Activated naive CD4-positive, alpha-beta T cell treated with anti-CD3 and anti-CD28 coated beads, Interleukin-2, amount 50 U/mL, for 24 hours (primary cell): ENCODE measurements around the gene DNAJB11.

Experiments
- H3K27ac Mint-ChIP-seq: one replicate; pipeline ENCODE4 v1.8.0; 2021; ENCODE audit warnings: mild to moderate bottlenecking, mixed read lengths
- H3K27me3 Mint-ChIP-seq: one replicate; pipeline ENCODE4 v1.8.0; 2021; ENCODE audit warnings: mixed read lengths
- H3K36me3 Mint-ChIP-seq: one replicate; pipeline ENCODE4 v1.8.0; 2021; ENCODE audit warnings: mixed read lengths
- H3K4me1 Mint-ChIP-seq: one replicate; pipeline ENCODE4 v1.8.0; 2021; ENCODE audit warnings: mixed read lengths
- H3K4me3 Mint-ChIP-seq: one replicate; pipeline ENCODE4 v1.8.0; 2021; ENCODE audit warnings: mild to moderate bottlenecking, mixed read lengths
- H3K9me3 Mint-ChIP-seq: one replicate; pipeline ENCODE4 v1.8.0; 2021; ENCODE audit warnings: mixed read lengths

The DNAJB11 gene

GRCh38 chr3:186599142-186599784 is 28.7 kb downstream of the DNAJB11 start:
- Mint-ChIP-seq H3K4me3 (no peak overlapping the region), H3K27ac (no peak overlapping the region), H3K36me3 (no peaks in the 10 kb centered on the region), H3K27me3 (no peaks in the 10 kb centered on the region), H3K4me1 (no peaks in the 10 kb centered on the region), H3K9me3 (no peaks in the 10 kb centered on the region)

- no peaks in the 10 kb centered on the region for H3K4me1 Mint-ChIP-seq
- H3K27ac Mint-ChIP-seq: no peak overlapping the region
- H3K36me3 Mint-ChIP-seq: no peaks in the 10 kb centered on the region
- H3K4me3 Mint-ChIP-seq: no peak overlapping the region
- no peaks in the 10 kb centered on the region for H3K27me3 Mint-ChIP-seq
- H3K9me3 Mint-ChIP-seq: no peaks in the 10 kb centered on the region
Measured at GRCh38 chr3:186599785-186600166, 29.3 kb downstream of the DNAJB11 start.

- no peak overlapping the region for H3K4me3 Mint-ChIP-seq
- no peaks in the 10 kb centered on the region for H3K27me3 Mint-ChIP-seq
- H3K4me1 Mint-ChIP-seq: no peaks in the 10 kb centered on the region
- no peaks in the 10 kb centered on the region for H3K36me3 Mint-ChIP-seq
- H3K9me3 Mint-ChIP-seq: no peaks in the 10 kb centered on the region
- no peak overlapping the region for H3K27ac Mint-ChIP-seq
Measured at GRCh38 chr3:186600896-186601295, 30.4 kb downstream of the DNAJB11 start.

GRCh38 chr3:186603159-186603558 is 32.6 kb downstream of the DNAJB11 start:
- Mint-ChIP-seq H3K27me3 (no peaks in the 10 kb centered on the region), H3K4me1 (no peaks in the 10 kb centered on the region), H3K4me3 (no peak overlapping the region), H3K9me3 (no peaks in the 10 kb centered on the region), H3K27ac (no peak overlapping the region), H3K36me3 (no peaks in the 10 kb centered on the region)

GRCh38 chr3:186605078-186605477 is 34.6 kb downstream of the DNAJB11 start:
- Mint-ChIP-seq H3K4me1 (no peaks in the 10 kb centered on the region), H3K4me3 (no peak overlapping the region), H3K9me3 (no peaks in the 10 kb centered on the region), H3K27me3 (no peaks in the 10 kb centered on the region), H3K27ac (no peak overlapping the region), H3K36me3 (no peaks in the 10 kb centered on the region)

- Mint-ChIP-seq H3K36me3 (no peaks in the 10 kb centered on the region), H3K9me3 (no peaks in the 10 kb centered on the region), H3K27ac (no peak overlapping the region), H3K4me3 (no peak overlapping the region), H3K4me1 (no peaks in the 10 kb centered on the region), H3K27me3 (no peaks in the 10 kb centered on the region)
Measured at GRCh38 chr3:186605561-186606545, 35.3 kb downstream of the DNAJB11 start.

- Mint-ChIP-seq H3K27ac (no peak overlapping the region), H3K9me3 (no peaks in the 10 kb centered on the region), H3K36me3 (no peaks in the 10 kb centered on the region), H3K27me3 (no peaks in the 10 kb centered on the region), H3K4me1 (no peaks in the 10 kb centered on the region), H3K4me3 (no peak overlapping the region)
Measured at GRCh38 chr3:186608624-186609215, 38.2 kb downstream of the DNAJB11 start.

GRCh38 chr3:186609247-186609868 is 38.8 kb downstream of the DNAJB11 start:
- peaks cover under 1% of the 10 kb centered on the region for H3K27me3 Mint-ChIP-seq

GRCh38 chr3:186612065-186612464 is 41.5 kb downstream of the DNAJB11 start:
- Mint-ChIP-seq H3K36me3 (no peaks in the 10 kb centered on the region), H3K4me3 (no peak overlapping the region), H3K4me1 (peaks cover 18% of the 10 kb centered on the region), H3K27me3 (peaks cover 3% of the 10 kb centered on the region), H3K9me3 (no peaks in the 10 kb centered on the region), H3K27ac (no peak overlapping the region)

More at GRCh38 chr3:186609247-186609868, 38.8 kb downstream of the DNAJB11 start:
- Mint-ChIP-seq H3K36me3 (no peaks in the 10 kb centered on the region), H3K4me1 (peaks cover 2% of the 10 kb centered on the region), H3K27ac (no peak overlapping the region), H3K4me3 (no peak overlapping the region), H3K9me3 (no peaks in the 10 kb centered on the region)

GRCh38 chr3:186612721-186613636 is 42.5 kb downstream of the DNAJB11 start, which contains the start of gene AHSG:
Gene AHSG, plus strand, starts transcription at chr3:186613060. Its CDS starts 82 bp downstream, at chr3:186613142.
- no peaks in the 10 kb centered on the region for H3K9me3 Mint-ChIP-seq
- H3K27ac Mint-ChIP-seq: no peak within 1 kb of the TSS
- H3K4me1 Mint-ChIP-seq: peaks cover 26% of the 10 kb centered on the region
- H3K27me3 Mint-ChIP-seq: peaks cover 6% of the 10 kb centered on the region
- no peak within 1 kb of the TSS for H3K4me3 Mint-ChIP-seq
- H3K36me3 Mint-ChIP-seq: no peaks in the 10 kb centered on the region

- no peaks in the 10 kb centered on the region for H3K36me3 Mint-ChIP-seq
- H3K27ac Mint-ChIP-seq: peak overlapping the region; percentile 11
- no peaks in the 10 kb centered on the region for H3K9me3 Mint-ChIP-seq
- H3K4me1 Mint-ChIP-seq: peaks cover 28% of the 10 kb centered on the region
- H3K27me3 Mint-ChIP-seq: peaks cover 12% of the 10 kb centered on the region
- H3K4me3 Mint-ChIP-seq: no peak overlapping the region
Measured at GRCh38 chr3:186613637-186614265, 43.2 kb downstream of the DNAJB11 start.

- Mint-ChIP-seq H3K27ac (peak overlapping the region; percentile 11), H3K4me3 (peak overlapping the region; percentile 9), H3K27me3 (peaks cover 12% of the 10 kb centered on the region), H3K9me3 (no peaks in the 10 kb centered on the region), H3K4me1 (peaks cover 28% of the 10 kb centered on the region), H3K36me3 (no peaks in the 10 kb centered on the region)
Measured at GRCh38 chr3:186614266-186614596, 43.7 kb downstream of the DNAJB11 start.

- Mint-ChIP-seq H3K4me3 (peak overlapping the region; percentile 9), H3K27me3 (peaks cover 12% of the 10 kb centered on the region), H3K27ac (peak overlapping the region; percentile 31), H3K36me3 (no peaks in the 10 kb centered on the region), H3K9me3 (no peaks in the 10 kb centered on the region), H3K4me1 (peaks cover 28% of the 10 kb centered on the region)
Measured at GRCh38 chr3:186614597-186615483, 44.3 kb downstream of the DNAJB11 start.

- Mint-ChIP-seq H3K4me1 (peaks cover 28% of the 10 kb centered on the region), H3K4me3 (no peak overlapping the region), H3K36me3 (no peaks in the 10 kb centered on the region), H3K27me3 (peaks cover 12% of the 10 kb centered on the region), H3K27ac (no peak overlapping the region), H3K9me3 (no peaks in the 10 kb centered on the region)
Measured at GRCh38 chr3:186616299-186616617, 45.7 kb downstream of the DNAJB11 start.
